Body of pancreas (tissue), 4 donors: ENCODE data around the gene S100A2.

Experiments
- POLR2A ChIP-seq, 3 donors: fragments of 450-650 bp; IDR thresholded peaks; one replicate each; pipeline ENCODE4 v1.6.1; 2016; ENCODE audit warnings: antibody characterized with exemption in 3 of 3, mild to moderate bottlenecking in 2 of 3
- TF ChIP-seq, protein P1 (sequence below), 7 experiments: fragments of 450-650 bp in 4 of 7; fragments of 200-600 bp in 3 of 7; sonication (generic) in 3 of 7; IDR thresholded peaks; one replicate each; pipeline ENCODE4 v1.5.1; 2016 to 2019; ENCODE audit warnings: antibody characterized with exemption in 7 of 7

DNA sequence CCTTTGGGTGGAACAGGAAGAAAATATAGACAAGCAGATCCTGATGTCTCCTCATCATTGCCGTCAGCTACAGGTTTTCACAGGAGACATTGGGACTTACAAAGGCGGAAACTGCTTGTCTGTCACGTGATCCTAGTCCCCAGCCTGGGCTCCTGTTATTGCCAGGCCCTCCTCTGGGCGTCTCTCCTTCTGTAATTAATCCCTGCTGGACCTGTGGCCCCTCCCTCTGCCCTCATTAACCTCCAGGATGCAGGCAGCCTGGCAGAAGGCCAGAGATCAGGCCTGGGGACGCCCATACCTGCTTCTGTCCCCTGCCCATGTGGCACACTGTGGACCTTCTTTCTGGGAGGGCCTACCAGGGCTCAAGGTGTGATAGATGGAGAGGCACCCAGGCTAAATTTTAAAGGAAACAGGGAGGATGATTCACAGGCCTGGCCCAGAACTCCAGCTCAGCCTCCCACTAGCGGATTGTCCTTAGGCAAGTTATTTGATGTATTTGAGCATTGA is 27.3 kb downstream of the S100A2 start:
- TF ChIP-seq, protein P1, sequence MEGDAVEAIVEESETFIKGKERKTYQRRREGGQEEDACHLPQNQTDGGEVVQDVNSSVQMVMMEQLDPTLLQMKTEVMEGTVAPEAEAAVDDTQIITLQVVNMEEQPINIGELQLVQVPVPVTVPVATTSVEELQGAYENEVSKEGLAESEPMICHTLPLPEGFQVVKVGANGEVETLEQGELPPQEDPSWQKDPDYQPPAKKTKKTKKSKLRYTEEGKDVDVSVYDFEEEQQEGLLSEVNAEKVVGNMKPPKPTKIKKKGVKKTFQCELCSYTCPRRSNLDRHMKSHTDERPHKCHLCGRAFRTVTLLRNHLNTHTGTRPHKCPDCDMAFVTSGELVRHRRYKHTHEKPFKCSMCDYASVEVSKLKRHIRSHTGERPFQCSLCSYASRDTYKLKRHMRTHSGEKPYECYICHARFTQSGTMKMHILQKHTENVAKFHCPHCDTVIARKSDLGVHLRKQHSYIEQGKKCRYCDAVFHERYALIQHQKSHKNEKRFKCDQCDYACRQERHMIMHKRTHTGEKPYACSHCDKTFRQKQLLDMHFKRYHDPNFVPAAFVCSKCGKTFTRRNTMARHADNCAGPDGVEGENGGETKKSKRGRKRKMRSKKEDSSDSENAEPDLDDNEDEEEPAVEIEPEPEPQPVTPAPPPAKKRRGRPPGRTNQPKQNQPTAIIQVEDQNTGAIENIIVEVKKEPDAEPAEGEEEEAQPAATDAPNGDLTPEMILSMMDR (IDR thresholded peaks at IDR 0.05), result peak in 1 of 7 experiments; percentile 5
- TF ChIP-seq POLR2A (IDR thresholded peaks at IDR 0.05), result no peak
